Activated CD4-positive, alpha-beta T cell treated with anti-CD3 and anti-CD28 coated beads for 24 hours (primary cell): ENCODE measurements around the gene OCA2.
"Not testable (repeated sequence)": the region's sequence is repeated elsewhere in the genome, so short reads cannot be mapped to it uniquely, and the experiment has no call there.

Experiments
- DNase-seq, 2 donors: peaks; one replicate each; pipeline ENCODE4 v3.0.0-alpha.2; 2020; ENCODE audit warnings: low read depth in 2 of 2

The OCA2 gene

GRCh38 chr15:27848936-27849335 is 250.2 kb downstream of the OCA2 start:
- not testable (repeated sequence) for DNase-seq

GRCh38 chr15:27847775-27848710 is 251.1 kb downstream of the OCA2 start:
- no peak for DNase-seq

- no peak for DNase-seq
Observed at GRCh38 chr15:27846722-27847395, 252.3 kb downstream of the OCA2 start.

GRCh38 chr15:27845535-27846369 is 253.4 kb downstream of the OCA2 start:
- DNase-seq = no peak

- DNase-seq = no peak
Observed at GRCh38 chr15:27844018-27844666, 255.0 kb downstream of the OCA2 start.

GRCh38 chr15:27843146-27843545 is 256.0 kb downstream of the OCA2 start:
- no peak for DNase-seq

- no peak for DNase-seq
Observed at GRCh38 chr15:27842526-27842925, 256.6 kb downstream of the OCA2 start.

GRCh38 chr15:27835233-27835939 is 263.7 kb downstream of the OCA2 start:
- no peak for DNase-seq

GRCh38 chr15:27834684-27835083 is 264.4 kb downstream of the OCA2 start:
- DNase-seq = no peak

- DNase-seq = no peak
Observed at GRCh38 chr15:27833974-27834373, 265.1 kb downstream of the OCA2 start.

GRCh38 chr15:27833178-27833577 is 265.9 kb downstream of the OCA2 start:
- DNase-seq = no peak

- no peak for DNase-seq
Observed at GRCh38 chr15:27832237-27832596, 266.9 kb downstream of the OCA2 start.

GRCh38 chr15:27831384-27832236 is 267.5 kb downstream of the OCA2 start:
- DNase-seq = no peak

- no peak for DNase-seq
Observed at GRCh38 chr15:27828746-27829145, 270.4 kb downstream of the OCA2 start.

GRCh38 chr15:27826902-27827714 is 272.0 kb downstream of the OCA2 start:
- DNase-seq = no peak

GRCh38 chr15:27826411-27826810 is 272.7 kb downstream of the OCA2 start:
- DNase-seq = no peak

- no peak for DNase-seq
Observed at GRCh38 chr15:27824841-27825422, 274.2 kb downstream of the OCA2 start.

GRCh38 chr15:27821273-27821672 is 277.8 kb downstream of the OCA2 start:
- DNase-seq = no peak

- no peak for DNase-seq
Observed at GRCh38 chr15:27820722-27821121, 278.4 kb downstream of the OCA2 start.
